ENCODE measurements around the gene FAM186B. TPM values are rescaled to one million over a fixed set of nuclear protein-coding genes. Genes with fewer than 3 reads are reported as not detected.

FAM186B gene
- total RNA-seq, 1 donor from 2014 or later, result not detected

DNA sequence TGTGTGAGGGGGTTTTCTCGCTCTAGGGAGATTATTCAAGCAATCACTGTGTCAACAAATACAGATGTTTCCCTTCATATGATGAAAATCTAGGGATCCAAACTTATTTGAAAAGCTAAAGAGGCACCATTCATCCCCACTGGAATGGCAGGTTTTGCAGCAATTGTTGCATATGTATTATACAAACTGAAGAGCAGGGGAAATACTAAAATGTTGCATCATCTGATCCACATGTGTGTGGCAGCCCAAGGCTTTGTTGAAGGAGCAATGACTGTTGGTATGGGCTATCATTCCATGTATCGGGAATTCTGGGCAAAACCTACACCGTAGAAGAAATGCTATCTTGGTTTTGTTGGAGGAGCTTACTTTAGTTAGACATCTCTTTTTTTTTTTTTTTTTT lies 13.8 kb upstream of the FAM186B start:
- no peaks in the 10 kb centered on the region for H3K36me3 Mint-ChIP-seq
- H3K9ac ChIP-seq, result no peak overlapping the region
- no peak overlapping the region for H3K27ac ChIP-seq
- no peak for TF ChIP-seq EZH2 (IDR thresholded peaks at IDR 0.05)
- TF ChIP-seq EZH2phosphoT487 (IDR thresholded peaks at IDR 0.05), result no peak
- TF ChIP-seq, protein P1, sequence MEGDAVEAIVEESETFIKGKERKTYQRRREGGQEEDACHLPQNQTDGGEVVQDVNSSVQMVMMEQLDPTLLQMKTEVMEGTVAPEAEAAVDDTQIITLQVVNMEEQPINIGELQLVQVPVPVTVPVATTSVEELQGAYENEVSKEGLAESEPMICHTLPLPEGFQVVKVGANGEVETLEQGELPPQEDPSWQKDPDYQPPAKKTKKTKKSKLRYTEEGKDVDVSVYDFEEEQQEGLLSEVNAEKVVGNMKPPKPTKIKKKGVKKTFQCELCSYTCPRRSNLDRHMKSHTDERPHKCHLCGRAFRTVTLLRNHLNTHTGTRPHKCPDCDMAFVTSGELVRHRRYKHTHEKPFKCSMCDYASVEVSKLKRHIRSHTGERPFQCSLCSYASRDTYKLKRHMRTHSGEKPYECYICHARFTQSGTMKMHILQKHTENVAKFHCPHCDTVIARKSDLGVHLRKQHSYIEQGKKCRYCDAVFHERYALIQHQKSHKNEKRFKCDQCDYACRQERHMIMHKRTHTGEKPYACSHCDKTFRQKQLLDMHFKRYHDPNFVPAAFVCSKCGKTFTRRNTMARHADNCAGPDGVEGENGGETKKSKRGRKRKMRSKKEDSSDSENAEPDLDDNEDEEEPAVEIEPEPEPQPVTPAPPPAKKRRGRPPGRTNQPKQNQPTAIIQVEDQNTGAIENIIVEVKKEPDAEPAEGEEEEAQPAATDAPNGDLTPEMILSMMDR (IDR thresholded peaks at IDR 0.05), result no peak
- no peak for DNase-seq (ENCODE audit: low spot score)
- H3K36me3 ChIP-seq, result no peaks in the 10 kb centered on the region
- no peaks in the 10 kb centered on the region for H4K20me1 ChIP-seq (ENCODE audit: low read depth)
- H3K4me3 ChIP-seq, result no peak overlapping the region
- peaks cover 5% of the 10 kb centered on the region for H3K9me3 Mint-ChIP-seq
- peaks cover 13% of the 10 kb centered on the region for H3K27me3 ChIP-seq
- peaks cover 16% of the 10 kb centered on the region for H3K27me3 Mint-ChIP-seq (ENCODE audit: insufficient read depth, low read depth)
- peaks cover 31% of the 10 kb centered on the region for H3F3A ChIP-seq (ENCODE audit: low read depth)
- peaks cover 20% of the 10 kb centered on the region for H3K4me1 Mint-ChIP-seq
- no peaks in the 10 kb centered on the region for H3K79me2 ChIP-seq (ENCODE audit: low read depth)
- peaks cover 12% of the 10 kb centered on the region for H3K4me1 ChIP-seq
- no peak overlapping the region for H3K27ac Mint-ChIP-seq
- no peak overlapping the region for H2AFZ ChIP-seq (replicated peaks)
- H3K4me2 ChIP-seq, result no peak overlapping the region
- H3K4me3 Mint-ChIP-seq, result no peak overlapping the region
- H3K9me3 ChIP-seq (ENCODE audit: low read depth), result no peaks in the 10 kb centered on the region

DNA sequence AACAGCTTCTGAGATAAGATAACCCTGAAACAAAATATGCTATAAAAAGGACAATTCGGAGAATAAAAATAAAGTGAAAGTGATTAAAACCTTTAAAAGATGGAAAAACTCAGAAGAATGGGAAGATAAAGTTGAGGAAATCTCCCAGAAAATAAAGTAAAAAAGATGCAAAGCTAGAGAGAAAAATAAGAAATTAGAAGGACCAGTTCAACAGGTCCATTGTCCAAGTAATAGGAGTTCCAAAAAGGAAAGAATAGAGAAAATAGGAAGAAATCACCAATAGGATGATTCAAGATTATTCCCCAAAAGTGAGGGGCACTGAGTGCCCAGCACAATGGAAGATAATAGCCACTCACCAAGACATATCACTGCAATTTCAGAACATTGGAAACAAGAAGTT lies 13.1 kb upstream of the FAM186B start:
- Histone ChIP-seq H3K79me2 (ENCODE audit: low read depth) (no peaks in the 10 kb centered on the region), H3K4me3 (no peak overlapping the region), H3F3A (ENCODE audit: low read depth) (peaks cover 24% of the 10 kb centered on the region), H4K20me1 (ENCODE audit: low read depth) (no peaks in the 10 kb centered on the region), H3K27ac (no peak overlapping the region), H2AFZ (replicated peaks) (no peak overlapping the region), H3K4me2 (no peak overlapping the region), H3K9ac (no peak overlapping the region), H3K4me1 (peaks cover 12% of the 10 kb centered on the region), H3K36me3 (no peaks in the 10 kb centered on the region), H3K27me3 (peaks cover 13% of the 10 kb centered on the region), H3K9me3 (ENCODE audit: low read depth) (no peaks in the 10 kb centered on the region)
- Mint-ChIP-seq H3K9me3 (peaks cover 6% of the 10 kb centered on the region), H3K4me3 (no peak overlapping the region), H3K27me3 (ENCODE audit: insufficient read depth, low read depth) (peaks cover 16% of the 10 kb centered on the region), H3K27ac (no peak overlapping the region), H3K36me3 (no peaks in the 10 kb centered on the region), H3K4me1 (peaks cover 17% of the 10 kb centered on the region)
- no peak for DNase-seq (ENCODE audit: low spot score)
- TF ChIP-seq, protein P1 (IDR thresholded peaks at IDR 0.05), result no peak
- TF ChIP-seq EZH2 (IDR thresholded peaks at IDR 0.05), result no peak
- TF ChIP-seq EZH2phosphoT487 (IDR thresholded peaks at IDR 0.05), result no peak

DNA sequence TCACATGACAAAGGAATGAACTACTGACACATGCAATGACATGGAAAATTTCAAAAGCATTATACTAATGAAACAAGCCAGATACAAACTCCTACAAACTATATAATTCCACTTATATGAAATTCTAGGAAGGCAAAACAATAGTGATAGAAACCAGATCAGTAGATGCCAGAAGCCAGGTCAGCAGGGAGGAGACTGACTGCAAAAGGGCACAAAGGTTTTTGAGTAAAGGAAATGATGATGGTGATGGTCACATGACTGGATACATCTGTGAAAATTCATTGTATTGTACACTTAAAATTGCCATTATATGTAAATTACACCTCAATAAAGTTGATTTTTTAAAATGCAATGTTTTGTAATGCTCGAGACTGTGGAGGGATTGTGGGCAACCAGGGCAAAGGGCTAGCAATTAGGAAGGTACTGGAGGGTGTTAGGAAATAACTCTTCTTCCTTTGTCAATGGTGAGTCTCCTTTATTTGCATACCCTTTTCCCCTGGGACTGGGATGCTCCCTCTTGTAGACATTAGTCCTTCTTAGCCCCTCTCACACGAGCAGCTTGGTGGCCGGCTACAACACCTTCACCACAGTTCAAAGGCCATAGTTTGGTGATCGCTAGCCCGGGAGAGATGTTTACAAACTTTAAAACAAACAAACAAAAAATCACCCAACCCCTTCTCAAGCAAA lies 11.2 kb upstream of the FAM186B start:
- peaks cover 3% of the 10 kb centered on the region for H3K4me1 ChIP-seq
- DNase-seq (ENCODE audit: low spot score), result no peak
- H3K4me3 Mint-ChIP-seq, result no peak overlapping the region
- TF ChIP-seq EZH2 (IDR thresholded peaks at IDR 0.05) (no peak), EZH2phosphoT487 (IDR thresholded peaks at IDR 0.05) (no peak)
- TF ChIP-seq, protein P1 (IDR thresholded peaks at IDR 0.05), result no peak
- H4K20me1 ChIP-seq (ENCODE audit: low read depth), result no peaks in the 10 kb centered on the region
- H3K27ac ChIP-seq, result no peak overlapping the region
- H3K36me3 ChIP-seq, result no peaks in the 10 kb centered on the region
- H3K9me3 Mint-ChIP-seq, result peaks cover 13% of the 10 kb centered on the region
- H3K27me3 ChIP-seq, result peaks cover 9% of the 10 kb centered on the region
- H3K4me1 Mint-ChIP-seq, result peaks cover 8% of the 10 kb centered on the region
- no peaks in the 10 kb centered on the region for H3K9me3 ChIP-seq (ENCODE audit: low read depth)
- no peak overlapping the region for H3K4me3 ChIP-seq
- no peak overlapping the region for H2AFZ ChIP-seq (replicated peaks)
- peaks cover 3% of the 10 kb centered on the region for H3K36me3 Mint-ChIP-seq
- H3F3A ChIP-seq (ENCODE audit: low read depth), result peaks cover 9% of the 10 kb centered on the region
- no peak overlapping the region for H3K4me2 ChIP-seq
- H3K27me3 Mint-ChIP-seq (ENCODE audit: insufficient read depth, low read depth), result peaks cover 16% of the 10 kb centered on the region
- no peak overlapping the region for H3K27ac Mint-ChIP-seq
- H3K79me2 ChIP-seq (ENCODE audit: low read depth), result no peaks in the 10 kb centered on the region
- H3K9ac ChIP-seq, result no peak overlapping the region
